HL-60/S4 (cell line): ENCODE results near the gene DIP2C.
"Not testable (repeated sequence)": the region's sequence is repeated elsewhere in the genome, so short reads cannot be mapped to it uniquely, and the experiment has no call there.

Experiments
- in situ Hi-C: fragments of 300-500 bp; cut with MboI; formaldehyde crosslinking; loops from 2 replicates; pipeline ENCODE4 v1.14.3; 2022; ENCODE audit warnings: low sequenced_read_pairs

Gene DIP2C

DNA sequence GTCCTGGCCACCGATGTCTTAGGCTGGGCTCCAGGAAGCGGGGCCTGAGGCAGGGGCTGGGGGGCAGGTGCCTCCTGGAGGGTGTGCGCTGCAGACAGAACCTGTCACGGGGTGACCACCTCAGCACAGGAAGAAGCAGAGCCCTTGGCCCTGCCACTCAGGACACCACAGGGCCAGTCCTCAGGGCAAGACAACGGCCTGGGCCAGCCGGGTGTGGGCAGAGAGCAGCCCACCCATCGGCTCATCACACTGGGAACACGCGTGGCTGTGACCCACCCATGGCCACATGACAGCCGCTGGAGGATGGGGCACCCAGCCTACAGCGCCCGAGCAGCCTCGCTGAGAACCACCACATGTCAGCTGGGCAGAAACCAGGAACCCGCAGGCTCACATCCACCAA, 5.9 kb upstream of the DIP2C start:
- in situ Hi-C loops, result no loop called here

DNA sequence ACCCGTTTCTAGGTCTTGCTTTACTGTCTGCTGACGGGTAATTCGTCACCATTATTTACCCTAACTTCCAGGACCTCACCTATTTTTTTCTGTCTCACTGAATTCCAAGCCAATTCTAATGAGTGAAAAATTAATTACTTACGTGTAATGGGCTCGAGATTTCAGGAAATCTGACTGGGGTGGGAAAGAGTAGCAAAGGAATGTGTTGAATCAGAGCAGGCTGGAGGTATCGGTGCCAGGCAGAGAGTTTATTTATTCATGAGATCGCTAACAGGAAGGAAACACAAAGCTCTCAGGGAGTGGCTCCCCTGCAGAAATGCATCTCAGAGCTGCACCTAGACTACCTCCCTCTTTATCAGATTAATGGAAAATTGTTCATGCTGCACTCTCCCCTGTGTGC, 4.0 kb upstream of the DIP2C start:
- in situ Hi-C loops, result no loop called here

DNA sequence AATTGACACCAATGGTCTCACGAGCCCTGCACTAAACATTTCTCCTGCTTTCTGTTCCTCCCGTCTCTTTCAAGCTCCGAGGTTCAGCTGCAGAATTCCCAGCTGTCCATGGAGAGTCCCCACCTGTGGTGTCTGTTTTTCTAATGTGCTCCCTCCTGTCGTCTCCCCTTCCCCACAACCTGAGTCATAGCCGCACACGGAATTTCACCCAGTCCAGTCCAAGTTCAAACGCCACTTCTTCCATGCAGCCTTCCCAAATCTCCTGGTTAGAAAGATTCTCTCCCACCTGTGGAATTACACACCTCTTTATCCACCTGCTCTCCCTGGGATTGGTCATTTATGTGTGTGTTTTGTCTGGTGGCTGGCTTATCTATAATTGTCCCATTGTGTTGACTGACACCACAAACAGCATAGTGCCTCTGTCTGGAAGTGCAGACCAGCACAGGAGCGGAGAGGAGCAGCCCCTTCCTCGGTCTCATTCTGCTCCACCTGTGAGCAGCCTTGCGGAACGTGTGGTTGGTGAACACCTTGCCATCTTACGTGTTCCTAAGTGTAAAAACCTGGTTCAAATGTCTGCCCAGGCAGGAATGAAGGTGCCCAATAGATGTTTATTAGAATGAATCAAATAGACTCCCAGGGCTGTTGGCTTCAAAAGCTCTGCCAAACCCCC, 3.3 kb upstream of the DIP2C start:
- in situ Hi-C loops, result no loop called here

DNA sequence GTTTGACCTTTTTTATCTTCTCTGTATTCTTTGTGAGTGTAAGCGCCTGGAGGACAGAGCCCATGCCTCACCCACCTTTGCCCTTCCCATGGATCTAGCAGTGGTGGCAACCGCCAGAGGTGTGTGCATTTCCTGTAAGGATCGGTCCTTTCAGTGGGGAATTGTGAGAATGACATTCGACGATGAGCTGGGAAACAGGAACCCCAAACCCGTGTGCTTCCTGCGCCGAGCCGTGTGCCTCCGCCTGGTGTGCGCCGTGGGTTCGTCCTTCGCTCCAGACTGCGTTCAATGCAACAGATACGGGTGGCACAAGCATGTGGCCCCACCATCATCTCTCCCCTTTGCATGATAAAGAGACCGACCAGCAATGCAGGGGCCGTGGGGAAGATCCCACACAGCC, 1.7 kb upstream of the DIP2C start:
- in situ Hi-C loops, result no loop called here

DNA sequence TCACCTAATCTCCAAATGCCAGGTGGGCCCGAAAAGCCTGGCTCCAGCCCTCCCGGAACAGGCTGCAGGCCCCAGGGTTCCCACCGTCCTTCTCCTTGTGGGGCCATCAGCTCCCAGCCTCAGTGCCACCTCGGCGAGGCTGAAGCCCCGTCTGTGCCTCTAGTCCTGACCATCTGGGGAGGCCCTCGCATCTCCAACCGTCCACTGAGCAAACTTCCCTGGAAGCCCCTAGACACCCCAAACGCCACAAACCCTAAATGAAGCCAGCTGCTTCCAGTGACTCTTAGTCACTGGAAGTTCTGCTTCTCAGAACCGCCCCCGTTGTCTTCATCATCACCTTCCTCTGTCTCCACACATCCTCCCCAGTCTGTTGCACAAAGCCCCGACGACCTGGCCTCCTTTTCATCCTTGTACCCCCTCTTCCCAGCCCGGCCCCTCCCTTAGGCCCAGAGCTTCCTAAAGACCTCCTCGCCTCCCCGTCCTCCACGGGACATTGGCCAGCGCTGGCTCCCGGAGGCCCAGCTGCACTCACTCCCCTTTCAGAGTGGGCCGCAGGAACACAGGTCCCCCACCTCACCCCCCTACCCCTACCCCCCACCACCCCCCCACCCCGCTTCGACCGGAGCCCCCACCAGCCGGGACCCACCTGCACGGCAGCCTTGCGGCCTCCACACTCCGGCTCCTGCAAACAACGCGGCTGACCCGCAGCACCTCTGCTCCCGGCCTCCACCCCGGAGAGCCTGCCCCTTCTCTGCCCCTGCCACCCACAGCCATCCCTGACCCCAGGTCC, 1.1 kb upstream of the DIP2C start:
- in situ Hi-C loops, result no loop called here

DNA sequence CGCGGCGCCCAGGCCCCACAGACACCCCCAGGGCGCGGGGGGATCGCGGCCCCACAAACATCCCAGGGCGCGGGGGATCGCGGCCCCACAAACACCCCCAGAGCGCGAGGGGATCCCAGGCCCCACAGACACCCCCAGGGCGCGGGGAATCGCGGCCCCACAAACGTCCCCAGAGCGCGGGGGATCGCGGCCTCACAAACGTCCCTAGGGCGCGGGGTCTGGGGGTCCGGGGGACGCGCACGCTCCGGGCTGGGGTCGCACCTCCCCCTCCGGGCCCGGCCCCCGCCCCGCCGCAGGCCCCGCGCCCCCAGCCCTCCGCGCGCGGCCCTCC, 382 bp downstream of the DIP2C start:
- in situ Hi-C loops, result no loop called here

DNA sequence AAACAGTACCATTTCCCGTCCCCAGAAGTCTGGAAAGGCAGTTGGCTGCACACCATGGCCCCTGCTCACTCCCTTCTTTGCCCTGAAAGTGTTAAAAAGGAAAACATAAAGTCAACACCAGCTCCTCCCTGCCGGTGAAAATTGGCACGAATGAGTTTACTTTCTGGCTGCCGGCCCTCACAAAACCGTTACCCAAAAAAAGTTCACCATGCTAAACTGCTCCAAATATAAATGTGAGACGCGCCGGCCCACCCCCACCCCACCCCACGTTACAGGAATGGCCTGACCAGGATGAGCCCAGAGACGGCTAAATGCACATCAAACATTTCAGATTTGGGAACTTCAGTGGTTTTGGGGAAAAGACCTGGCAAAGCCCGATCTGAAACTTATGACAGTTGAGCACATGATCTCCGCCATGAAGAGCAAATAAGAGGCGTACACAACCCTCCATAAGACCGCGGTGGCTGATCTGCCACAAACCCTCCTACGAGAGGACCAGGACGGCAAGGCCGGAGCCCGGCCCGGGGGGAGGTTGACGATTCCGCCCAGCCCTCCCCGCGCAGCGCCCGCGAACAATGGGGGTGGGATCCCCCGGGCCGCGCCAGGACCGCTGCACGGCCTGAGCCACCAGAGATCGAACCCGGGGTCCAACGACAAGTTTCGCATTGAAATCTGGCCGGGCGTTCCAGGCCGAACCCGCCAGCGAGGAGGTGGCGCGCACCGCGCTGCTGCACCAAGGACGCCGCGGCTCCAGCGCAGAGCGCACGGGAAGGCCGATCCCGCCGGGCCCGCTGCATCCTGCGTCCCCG, 952 bp downstream of the DIP2C start:
- in situ Hi-C loops, result no loop called here

DNA sequence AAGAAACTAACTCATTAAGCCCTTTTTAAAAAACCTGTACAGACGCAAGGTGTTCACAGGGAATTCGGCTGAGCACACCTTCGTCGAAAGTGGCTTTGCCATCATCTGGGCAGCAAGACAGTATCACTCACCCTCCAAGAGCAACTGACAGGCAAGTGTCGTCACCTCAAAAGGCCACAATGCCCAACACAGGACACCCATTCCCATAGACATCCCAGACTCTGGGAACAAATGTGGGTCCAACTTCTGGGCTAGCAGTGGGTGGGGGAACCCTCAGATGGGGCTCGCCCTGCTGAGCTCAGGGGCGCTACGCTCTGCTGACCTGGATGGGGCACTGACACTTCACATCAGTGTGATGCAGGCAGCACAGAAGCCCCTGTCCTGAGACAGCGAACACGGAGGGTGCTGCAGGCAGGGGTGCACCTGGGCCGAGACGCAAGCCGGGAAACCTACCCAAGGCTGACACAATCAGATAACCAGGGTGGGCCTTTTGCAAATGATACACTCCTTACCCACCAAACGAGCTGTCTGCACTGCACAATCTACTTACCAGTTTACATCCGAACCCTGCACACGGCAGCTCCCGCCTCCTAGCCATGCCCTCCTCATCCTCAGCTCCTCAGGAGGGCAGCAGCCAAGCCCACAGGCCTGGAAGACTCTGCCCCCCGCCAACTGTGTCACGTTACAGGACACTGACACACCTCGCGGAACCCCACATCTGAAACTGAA, 1.7 kb downstream of the DIP2C start:
- in situ Hi-C loops, result no loop called here

DNA sequence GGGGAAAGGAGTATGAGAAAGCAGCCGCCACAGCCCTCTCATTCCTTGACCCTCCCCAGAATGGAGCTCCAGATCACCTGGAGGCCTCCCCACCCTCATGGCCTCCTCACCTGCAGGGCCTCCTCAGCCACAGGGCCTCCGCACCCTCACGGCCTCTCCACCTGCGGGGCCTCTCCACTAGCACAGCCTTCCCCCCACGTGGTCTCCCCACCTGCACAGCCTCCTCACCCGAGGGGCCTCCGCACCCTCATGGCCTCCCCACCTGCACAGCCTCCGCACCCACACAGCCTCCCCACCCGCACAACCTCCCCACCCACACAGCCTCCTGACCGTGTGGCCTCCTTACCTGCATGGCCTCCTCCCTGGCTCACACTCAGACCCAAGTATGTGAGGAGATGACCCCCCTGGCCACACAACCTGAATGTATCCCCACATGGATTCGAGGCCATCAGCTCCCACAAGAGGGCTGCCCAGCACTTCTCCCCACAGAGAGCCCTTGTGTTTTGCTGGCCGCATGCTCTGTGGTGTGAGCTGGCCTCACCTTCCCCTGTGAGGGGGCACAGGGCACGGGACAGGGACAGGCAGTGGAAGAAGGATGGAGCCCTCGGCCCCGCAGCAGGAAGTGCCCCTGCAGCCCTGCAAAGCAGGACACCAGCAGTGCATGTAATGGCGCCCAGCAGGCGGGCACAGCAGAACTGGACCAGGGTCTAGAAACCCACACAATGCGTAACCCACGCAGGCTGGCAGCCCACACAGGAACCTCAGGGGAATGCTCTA, 3.1 kb downstream of the DIP2C start:
- in situ Hi-C loops, result no loop called here

DNA sequence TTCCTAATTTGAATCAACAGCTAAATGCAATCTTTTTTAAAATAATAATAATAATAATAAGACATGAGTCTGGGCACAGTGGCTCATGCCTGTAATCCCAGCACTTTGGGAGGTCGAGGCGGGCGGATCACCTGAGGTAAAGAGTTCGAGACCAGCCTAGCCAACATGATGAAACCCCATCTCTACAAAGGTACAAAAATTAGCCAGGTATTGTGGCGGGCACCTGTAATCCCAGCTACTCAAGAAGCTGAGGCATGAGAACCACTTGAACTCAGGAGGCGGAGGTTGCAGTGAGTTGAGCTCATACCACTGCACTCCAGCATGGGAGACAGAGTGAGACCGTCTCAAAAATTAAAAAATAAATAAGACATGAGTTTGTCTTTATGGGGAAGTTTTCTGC, 3.9 kb downstream of the DIP2C start:
- in situ Hi-C loops, result no loop called here

DNA sequence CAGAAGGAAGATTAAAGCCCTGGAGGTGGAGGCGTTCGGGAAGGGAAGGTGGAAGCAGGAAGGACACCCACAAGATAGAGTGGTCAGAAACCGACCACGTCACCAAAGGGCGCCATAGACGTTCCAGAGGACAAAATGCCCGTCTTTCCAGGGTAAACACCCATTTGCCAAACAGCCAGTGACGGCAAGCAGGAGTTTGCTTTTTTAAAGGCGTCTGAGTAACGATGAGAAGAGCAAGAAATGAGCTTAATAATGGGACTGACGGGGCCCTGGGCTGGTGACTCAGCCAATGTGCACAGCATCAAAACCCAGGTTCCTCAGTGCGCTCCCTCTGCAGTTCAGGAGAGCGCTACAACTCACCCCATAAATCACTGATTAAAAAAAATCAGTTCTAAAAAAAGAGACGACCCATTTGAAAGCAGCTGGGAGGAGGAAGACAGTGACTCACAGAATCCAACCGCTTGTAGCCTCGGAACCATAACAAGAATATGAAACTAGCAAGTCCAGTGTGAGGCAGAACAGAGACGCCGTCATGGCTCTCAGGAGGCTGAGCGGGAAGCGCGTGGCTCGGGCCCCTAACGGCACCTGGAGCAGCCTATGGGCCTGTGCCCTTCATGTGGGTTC, 5.9 kb downstream of the DIP2C start:
- in situ Hi-C loops, result no loop called here

DNA sequence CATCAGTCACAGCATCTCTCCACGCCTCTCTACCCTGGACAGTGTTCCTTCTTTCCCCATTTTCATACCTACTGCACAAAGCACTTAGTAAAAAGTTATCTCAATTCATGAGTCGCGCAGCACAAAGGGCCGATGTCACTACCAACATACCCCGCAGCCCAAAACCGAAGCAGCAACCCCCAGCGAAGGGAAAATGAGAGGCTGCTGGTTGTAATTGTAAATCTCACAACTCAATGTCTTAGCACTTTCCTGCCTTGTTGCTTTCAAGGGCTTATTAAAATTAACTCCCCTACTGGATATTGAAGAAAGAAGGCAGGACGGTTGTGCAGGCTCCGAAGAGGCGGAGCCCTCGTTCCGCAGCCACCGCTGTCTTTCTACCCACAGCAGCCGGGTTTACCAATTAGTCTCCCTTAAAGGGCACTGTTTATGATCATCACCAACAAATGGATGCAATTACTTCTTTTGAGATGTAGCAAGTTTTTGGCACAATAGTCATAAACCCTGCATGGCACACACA, 6.5 kb downstream of the DIP2C start:
- in situ Hi-C loops, result no loop called here

DNA sequence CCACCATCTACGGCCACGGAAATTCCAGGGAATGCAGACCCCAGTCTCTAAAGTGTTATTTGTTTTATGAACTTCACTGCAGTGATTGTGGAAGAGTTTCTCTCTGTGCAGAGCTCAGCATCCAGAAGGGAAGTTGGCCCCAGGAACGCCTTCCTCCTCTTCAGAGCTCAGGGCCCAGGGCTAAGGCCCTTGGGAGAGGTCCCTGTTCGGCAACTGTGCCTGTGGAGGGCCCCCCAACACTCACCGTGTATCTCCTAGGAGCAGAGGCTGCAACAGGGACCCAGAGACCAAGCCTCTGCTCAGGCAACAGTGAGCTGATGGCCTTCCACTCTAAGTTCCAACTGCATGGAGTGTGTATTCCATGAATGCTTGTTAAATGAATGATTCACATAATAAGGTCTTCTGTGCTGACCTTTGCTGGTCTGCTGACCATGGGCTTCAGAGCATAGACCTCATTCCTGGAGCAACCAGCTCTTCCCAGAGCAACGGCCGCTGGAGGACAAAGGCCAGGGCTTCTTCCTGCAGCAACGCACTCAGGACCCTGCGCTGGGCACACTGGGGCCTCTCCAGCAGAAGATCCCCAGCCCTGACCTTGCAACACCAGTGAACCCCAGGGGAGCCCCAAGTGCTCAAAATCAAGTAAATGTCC, 7.7 kb downstream of the DIP2C start:
- in situ Hi-C loops, result no loop called here

DNA sequence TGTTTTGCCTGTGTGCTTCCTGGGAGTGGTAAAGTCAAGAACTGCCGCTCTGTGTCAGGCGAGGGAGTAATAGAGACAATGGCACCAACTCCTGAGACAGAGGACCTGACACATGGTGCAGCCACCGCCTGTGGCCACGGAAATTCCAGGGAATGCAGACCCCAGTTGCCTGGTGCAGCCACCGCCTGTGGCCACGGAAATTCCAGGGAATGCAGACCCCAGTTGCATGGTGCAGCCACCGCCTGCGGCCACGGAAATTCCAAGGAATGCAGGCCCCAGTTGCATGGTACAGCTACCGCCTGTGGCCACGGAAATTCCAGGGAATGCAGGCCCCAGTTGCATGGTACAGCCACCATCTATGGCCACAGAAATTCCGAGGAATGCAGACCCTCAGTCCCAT, 8.7 kb downstream of the DIP2C start:
- in situ Hi-C loops, result no loop called here

DNA sequence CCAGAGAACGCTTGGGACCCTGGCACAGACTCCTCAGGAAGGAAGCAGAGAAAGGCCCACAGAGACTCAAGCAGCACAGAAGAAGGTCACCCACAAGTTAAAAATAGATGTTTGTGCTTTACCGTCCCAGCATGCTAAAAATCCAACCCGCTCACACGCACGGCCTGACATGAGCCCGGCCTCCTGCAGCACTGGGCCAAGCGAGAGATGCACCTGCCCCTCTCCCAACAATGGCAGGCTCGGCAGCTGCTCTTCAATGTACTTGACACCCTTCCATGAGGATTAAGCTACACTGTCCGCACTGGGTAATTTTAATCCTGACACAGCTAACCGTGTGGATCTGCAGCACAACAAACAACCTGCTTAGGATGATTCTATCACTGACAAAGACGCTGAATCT, 9.3 kb downstream of the DIP2C start:
- in situ Hi-C loops, result no loop called here

DNA sequence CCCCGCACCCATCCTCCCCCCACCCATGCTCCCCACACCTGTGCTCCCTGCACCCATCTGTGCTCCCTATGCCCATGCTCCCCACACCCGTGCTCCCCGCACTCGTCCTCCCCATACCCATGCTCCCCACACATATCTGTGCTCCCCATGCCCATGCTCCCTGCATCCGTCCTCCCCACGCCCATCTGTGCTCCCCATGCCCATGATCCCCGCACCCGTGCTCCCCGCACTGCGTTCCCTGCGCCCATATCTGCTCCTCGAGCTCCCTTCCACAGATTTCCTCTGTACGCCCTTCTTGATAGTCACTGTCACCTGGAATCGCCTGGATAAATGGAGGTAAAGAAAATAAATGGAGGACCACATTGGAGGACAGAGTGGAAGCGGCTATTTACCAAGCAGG, 9.9 kb downstream of the DIP2C start:
- in situ Hi-C loops, result no loop called here

DNA sequence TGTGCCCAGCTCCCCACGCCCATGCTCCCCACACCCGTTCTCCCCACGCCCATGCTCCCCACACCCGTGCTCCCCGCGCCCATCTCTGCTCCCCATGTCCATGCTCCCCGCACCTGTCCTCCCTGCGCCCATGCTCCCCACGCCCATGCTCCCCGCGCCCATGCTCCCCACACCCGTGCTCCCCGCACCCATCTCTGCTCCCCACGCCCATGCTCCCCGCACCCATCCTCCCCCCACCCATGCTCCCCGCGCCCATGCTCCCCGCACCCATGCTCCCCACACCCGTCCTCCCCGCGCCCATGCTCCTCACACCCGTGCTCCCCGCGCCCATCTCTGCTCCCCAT, 10.8 kb downstream of the DIP2C start:
- in situ Hi-C loops, result not testable (repeated sequence)

DNA sequence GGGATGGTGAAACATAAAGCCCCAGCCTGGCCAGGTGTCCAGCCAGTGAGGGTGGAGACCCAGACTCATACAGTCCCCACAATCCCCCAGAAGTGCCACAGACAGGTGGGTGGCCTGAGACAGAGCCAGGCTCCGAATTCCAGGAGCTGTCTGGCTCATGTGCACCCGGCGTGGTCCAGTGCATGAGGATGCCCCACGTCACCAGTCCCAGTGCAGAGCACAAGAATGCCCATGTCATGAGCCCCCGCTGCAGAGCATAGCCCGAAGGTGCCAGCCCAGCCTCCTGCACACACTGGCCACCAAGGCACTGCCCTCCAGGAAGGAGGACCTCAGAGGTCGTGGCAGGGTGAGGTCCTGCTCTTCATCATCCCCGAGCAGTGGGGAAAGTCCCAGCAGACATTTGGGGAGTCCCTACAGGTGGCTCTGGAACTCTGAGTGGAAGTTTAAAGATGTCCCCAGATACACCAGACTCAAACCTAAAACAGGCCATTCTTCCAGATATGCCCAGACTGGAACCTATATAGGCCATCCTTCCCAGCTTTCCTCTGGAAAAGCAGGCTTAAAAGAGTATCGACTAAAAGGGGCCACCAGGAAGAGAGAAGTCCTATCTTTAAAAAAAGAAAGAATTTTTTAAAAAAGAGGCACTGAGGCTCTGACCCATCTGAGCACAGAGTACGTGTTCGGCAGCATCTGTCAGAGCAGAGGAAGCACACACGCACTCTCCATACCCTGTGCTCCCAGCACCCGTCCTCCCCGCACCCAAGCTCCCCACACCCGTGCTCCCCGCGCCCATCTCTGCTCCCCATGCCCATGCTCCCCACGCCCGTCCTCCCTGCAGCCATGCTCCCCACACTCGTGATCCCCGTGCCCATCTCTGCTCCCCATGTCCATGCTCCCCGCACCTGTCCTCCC, 11.5 kb downstream of the DIP2C start:
- in situ Hi-C loops, result no loop called here

DNA sequence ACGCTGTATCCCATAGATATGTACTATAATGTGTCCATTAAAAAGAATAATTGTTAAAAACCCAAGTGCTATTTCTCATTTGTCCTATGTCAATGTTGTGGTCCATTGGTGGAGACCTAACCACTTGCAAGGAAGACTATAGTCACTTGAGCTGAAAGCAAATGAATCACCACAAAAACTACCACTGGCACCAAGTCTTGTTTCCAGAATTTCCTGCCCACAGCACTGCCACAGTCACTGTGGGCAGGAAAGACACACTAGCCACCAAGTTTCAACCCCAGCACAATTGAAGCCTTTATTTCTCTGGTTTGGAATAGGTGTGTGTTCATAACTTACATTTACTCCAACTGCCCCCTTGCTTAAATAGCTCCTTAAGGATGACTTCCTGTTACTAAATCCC, 12.4 kb downstream of the DIP2C start:
- in situ Hi-C loops, result no loop called here
